ENCODE measurements around the gene DDB1.

DNA sequence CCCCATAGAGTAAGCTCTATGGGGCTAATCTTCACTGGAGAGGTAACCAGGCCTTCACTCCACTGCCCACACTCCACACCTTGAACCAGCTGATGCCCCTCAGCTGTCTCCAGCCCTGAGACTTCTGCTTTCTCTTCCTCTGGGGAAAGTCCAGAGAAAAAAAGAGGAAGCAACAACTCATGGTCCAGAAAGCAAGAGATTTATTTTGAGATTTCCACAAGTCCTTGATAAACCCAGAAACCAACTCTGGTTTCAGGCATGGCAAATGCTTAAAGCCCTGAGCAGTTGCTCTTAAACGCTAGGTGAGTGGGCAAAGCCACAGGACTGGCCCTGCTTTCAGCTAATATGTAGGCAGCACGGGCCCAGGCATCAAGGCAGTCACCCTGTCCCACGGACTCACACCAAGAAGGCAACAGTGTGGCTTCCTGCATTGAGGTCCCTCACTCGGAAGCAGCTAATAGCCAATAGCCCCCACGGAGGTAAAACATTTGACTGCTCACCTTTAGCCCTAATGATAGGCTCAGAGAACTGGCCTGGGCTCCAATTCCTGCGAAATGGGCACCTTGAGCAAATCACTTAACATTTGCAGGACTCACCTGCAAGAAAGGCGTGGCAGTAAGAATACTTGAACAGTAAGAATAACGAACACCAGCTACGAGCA is 24.5 kb upstream of the DDB1 start:
- TF ChIP-seq, protein P1, sequence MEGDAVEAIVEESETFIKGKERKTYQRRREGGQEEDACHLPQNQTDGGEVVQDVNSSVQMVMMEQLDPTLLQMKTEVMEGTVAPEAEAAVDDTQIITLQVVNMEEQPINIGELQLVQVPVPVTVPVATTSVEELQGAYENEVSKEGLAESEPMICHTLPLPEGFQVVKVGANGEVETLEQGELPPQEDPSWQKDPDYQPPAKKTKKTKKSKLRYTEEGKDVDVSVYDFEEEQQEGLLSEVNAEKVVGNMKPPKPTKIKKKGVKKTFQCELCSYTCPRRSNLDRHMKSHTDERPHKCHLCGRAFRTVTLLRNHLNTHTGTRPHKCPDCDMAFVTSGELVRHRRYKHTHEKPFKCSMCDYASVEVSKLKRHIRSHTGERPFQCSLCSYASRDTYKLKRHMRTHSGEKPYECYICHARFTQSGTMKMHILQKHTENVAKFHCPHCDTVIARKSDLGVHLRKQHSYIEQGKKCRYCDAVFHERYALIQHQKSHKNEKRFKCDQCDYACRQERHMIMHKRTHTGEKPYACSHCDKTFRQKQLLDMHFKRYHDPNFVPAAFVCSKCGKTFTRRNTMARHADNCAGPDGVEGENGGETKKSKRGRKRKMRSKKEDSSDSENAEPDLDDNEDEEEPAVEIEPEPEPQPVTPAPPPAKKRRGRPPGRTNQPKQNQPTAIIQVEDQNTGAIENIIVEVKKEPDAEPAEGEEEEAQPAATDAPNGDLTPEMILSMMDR (IDR thresholded peaks at IDR 0.05) = no peak
- TF ChIP-seq POLR2A (IDR thresholded peaks at IDR 0.05; ENCODE audit: low read depth) = no peak
- TF ChIP-seq POLR2AphosphoS5 (IDR thresholded peaks at IDR 0.05) = no peak
- TF ChIP-seq EP300 (IDR thresholded peaks at IDR 0.05) = no peak

Measured in esophagus muscularis mucosa (tissue), 4 donors.